SK-N-SH treated with all-trans-retinoic acid at 6 μM for 48 hours (cell line): Measurements from ENCODE around the gene FOXN1.
"Not testable (repeated sequence)": the region's sequence is repeated elsewhere in the genome, so short reads cannot be mapped to it uniquely, and the experiment has no call there.

Experiments used
- ATAC-seq: fragments of 200-7000 bp; cut with Tn5 transposase; 3 replicates; pipeline ENCODE4 v1.9.1; 2020; ENCODE audit warnings: mild to moderate bottlenecking, moderate library complexity
- ARNTL ChIP-seq: fragments of 450-650 bp; formaldehyde crosslinking; IDR thresholded peaks from 2 replicates; pipeline ENCODE4 v1.5.0; 2020; ENCODE audit warnings: low read depth, mild to moderate bottlenecking, moderate library complexity, borderline replicate concordance
- BACH2 ChIP-seq: fragments of 250-450 bp; sonication (Bioruptor Pico); IDR thresholded peaks from 2 replicates; pipeline ENCODE4 v1.9.0; 2021; ENCODE audit warnings: mild to moderate bottlenecking, borderline replicate concordance
- CSRNP3 ChIP-seq: fragments of 250-450 bp; sonication (Bioruptor Pico); IDR thresholded peaks from 2 replicates; pipeline ENCODE4 v1.5.1; 2021; ENCODE audit warnings: mild to moderate bottlenecking, moderate library complexity
- ESRRG ChIP-seq: fragments of 250-450 bp; sonication (Bioruptor Pico); IDR thresholded peaks from 2 replicates; pipeline ENCODE4 v1.6.1; 2021; ENCODE audit warnings: mild to moderate bottlenecking
- GLIS3 ChIP-seq: fragments of 250-450 bp; sonication (Bioruptor Pico); IDR thresholded peaks from 2 replicates; pipeline ENCODE4 v1.5.0; 2020; ENCODE audit warnings: mild to moderate bottlenecking, moderate library complexity
- PATZ1 ChIP-seq: fragments of 250-450 bp; sonication (Bioruptor Pico); IDR thresholded peaks from 2 replicates; pipeline ENCODE4 v1.8.0; 2020; ENCODE audit warnings: mild to moderate bottlenecking, moderate library complexity, borderline replicate concordance
- PPARA ChIP-seq: fragments of 250-450 bp; sonication (Bioruptor Pico); IDR thresholded peaks from 2 replicates; pipeline ENCODE4 v1.5.0; 2020; ENCODE audit warnings: mild to moderate bottlenecking, borderline replicate concordance
- RARB ChIP-seq: fragments of 250-450 bp; sonication (Bioruptor Pico); IDR thresholded peaks from 2 replicates; pipeline ENCODE4 v1.8.0; 2021; ENCODE audit warnings: mild to moderate bottlenecking, moderate library complexity
- TCF4 ChIP-seq: fragments of 250-450 bp; sonication (Bioruptor Pico); IDR thresholded peaks from 2 replicates; pipeline ENCODE4 v1.8.0; 2021; ENCODE audit warnings: mild to moderate bottlenecking, moderate library complexity, borderline replicate concordance
- TOX ChIP-seq: fragments of 250-450 bp; sonication (Bioruptor Pico); IDR thresholded peaks from 2 replicates; pipeline ENCODE4 v1.8.0; 2021; ENCODE audit warnings: mild to moderate bottlenecking, moderate library complexity, borderline replicate concordance
- TSHZ2 ChIP-seq: fragments of 250-450 bp; sonication (Bioruptor Pico); IDR thresholded peaks from 2 replicates; pipeline ENCODE4 v1.5.0; 2020; ENCODE audit warnings: mild to moderate bottlenecking, moderate library complexity
- ZC3H10 ChIP-seq: fragments of 250-450 bp; sonication (Bioruptor Pico); IDR thresholded peaks from 2 replicates; pipeline ENCODE4 v1.5.1; 2021; ENCODE audit warnings: mild to moderate bottlenecking, moderate library complexity
- ZFP3 ChIP-seq: fragments of 250-450 bp; sonication (Bioruptor Pico); IDR thresholded peaks from 2 replicates; pipeline ENCODE4 v1.5.0; 2020; ENCODE audit warnings: mild to moderate bottlenecking, moderate library complexity
- ZFP30 ChIP-seq: fragments of 450-650 bp; formaldehyde crosslinking; IDR thresholded peaks from 2 replicates; pipeline ENCODE4 v1.5.0; 2022; ENCODE audit warnings: mild to moderate bottlenecking, moderate library complexity
- ZNF565 ChIP-seq: fragments of 450-650 bp; formaldehyde crosslinking; conservative IDR thresholded peaks from 2 replicates; pipeline ENCODE4 v1.5.0; 2020; ENCODE audit warnings: low read depth, mild to moderate bottlenecking, moderate library complexity
- ZNF70 ChIP-seq: fragments of 450-650 bp; formaldehyde crosslinking; IDR thresholded peaks from 2 replicates; pipeline ENCODE4 v1.5.0; 2020; ENCODE audit warnings: mild to moderate bottlenecking, moderate library complexity
- ZNF8 ChIP-seq: fragments of 450-650 bp; formaldehyde crosslinking; IDR thresholded peaks from 2 replicates; pipeline ENCODE4 v1.5.0; 2020; ENCODE audit warnings: mild to moderate bottlenecking, moderate library complexity
- TF ChIP-seq, protein P1 (sequence below): fragments of 250-450 bp; sonication (Bioruptor Pico); IDR thresholded peaks from 2 replicates; pipeline ENCODE4 v1.5.1; 2020; ENCODE audit warnings: low read depth, mild to moderate bottlenecking, moderate library complexity
- TF ChIP-seq, protein P2 (sequence below): fragments of 250-450 bp; sonication (Bioruptor Pico); IDR thresholded peaks from 2 replicates; pipeline ENCODE4 v1.8.0; 2021; ENCODE audit warnings: low read depth, mild to moderate bottlenecking, moderate library complexity, borderline replicate concordance

FOXN1 gene

GRCh38 chr17:28519236-28519635, 13.1 kb downstream of the FOXN1 start:
- TF ChIP-seq PATZ1 (CRISPR knock-in tag) (no peak), RARB (no peak), ARNTL (CRISPR knock-in tag) (no peak)
- ATAC-seq = no peak

DNA sequence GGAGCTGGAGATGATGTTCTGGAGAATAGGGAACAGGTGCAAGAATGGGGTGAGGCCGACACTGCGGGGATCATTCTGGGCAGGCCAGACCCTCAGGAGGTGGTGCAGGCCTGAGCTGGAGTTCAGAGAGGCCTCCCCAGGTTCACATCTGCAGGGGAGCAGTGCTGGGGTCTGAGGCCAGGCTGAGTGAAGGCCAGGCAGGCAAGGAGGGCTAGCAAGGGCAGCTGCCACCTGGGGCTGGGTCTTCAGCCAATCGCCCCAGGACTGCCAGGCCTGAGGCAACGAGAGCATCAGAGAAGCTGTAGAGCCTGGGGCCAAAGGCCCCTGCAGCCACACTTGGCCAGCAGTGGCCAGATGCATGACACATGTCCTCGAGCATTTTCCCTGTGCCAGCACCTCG, 14.5 kb downstream of the FOXN1 start:
- no peak for ATAC-seq
- no peak for TF ChIP-seq GLIS3 (CRISPR knock-in tag)
- TF ChIP-seq ZFP3 (CRISPR knock-in tag) = no peak
- TF ChIP-seq, protein P1, sequence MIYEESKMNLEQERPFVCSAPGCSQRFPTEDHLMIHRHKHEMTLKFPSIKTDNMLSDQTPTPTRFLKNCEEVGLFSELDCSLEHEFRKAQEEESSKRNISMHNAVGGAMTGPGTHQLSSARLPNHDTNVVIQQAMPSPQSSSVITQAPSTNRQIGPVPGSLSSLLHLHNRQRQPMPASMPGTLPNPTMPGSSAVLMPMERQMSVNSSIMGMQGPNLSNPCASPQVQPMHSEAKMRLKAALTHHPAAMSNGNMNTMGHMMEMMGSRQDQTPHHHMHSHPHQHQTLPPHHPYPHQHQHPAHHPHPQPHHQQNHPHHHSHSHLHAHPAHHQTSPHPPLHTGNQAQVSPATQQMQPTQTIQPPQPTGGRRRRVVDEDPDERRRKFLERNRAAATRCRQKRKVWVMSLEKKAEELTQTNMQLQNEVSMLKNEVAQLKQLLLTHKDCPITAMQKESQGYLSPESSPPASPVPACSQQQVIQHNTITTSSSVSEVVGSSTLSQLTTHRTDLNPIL = no peak
- no peak for TF ChIP-seq TSHZ2 (CRISPR knock-in tag)
- TF ChIP-seq TOX (CRISPR knock-in tag) = no peak
- TF ChIP-seq RARB = no peak
- TF ChIP-seq ZFP30 (CRISPR knock-in tag) = no peak
- TF ChIP-seq PPARA (CRISPR knock-in tag) = no peak
- no peak for TF ChIP-seq TCF4
- no peak for TF ChIP-seq BACH2 (CRISPR knock-in tag)
- TF ChIP-seq ARNTL (CRISPR knock-in tag) = no peak

- no peak for ATAC-seq
- no peak for TF ChIP-seq ZC3H10 (CRISPR knock-in tag)
- TF ChIP-seq ESRRG (CRISPR knock-in tag) = no peak
- no peak for TF ChIP-seq ZNF565 (CRISPR knock-in tag)
- no peak for TF ChIP-seq TCF4
- no peak for TF ChIP-seq RARB
Observed at GRCh38 chr17:28521311-28522085, 15.3 kb downstream of the FOXN1 start.

DNA sequence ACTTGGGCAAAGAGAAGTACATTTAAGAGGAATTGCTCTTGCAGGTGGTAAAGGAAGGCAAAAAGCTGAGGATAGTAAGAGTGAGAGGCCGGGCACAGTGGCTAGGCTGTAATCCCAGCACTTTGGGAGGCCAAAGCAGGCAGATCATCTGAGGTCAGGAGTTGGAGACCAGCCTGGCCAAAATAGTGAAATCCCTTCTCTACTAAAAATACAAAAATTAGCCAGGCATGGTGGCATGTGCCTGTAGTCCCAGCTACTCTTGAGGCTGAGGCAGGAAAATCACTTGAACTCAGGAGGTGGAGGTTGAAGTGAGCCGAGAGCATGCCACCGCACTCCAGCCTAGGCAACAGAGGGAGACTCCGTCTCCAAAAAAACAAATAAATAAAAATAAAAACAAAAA, 16.1 kb downstream of the FOXN1 start:
- ATAC-seq = not testable (repeated sequence)

DNA sequence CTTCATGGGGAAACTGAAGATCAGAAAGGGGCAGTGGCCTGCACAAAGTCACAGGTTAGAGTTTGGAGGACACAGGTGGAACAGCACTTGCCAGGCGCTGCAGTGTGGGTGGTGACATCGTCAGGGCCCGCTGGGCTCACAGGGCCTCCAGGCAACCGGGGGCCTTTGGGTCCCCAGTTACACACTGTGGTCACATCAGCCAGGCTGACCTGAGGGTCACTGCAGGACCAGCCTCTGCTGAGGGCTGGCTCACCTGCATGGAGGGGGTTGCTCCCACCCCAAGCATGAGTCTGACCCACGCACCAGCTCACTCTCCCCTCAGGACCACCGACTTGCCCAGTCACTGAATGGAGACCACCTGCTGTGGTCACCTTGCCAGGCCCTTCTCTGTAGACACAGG, 17.0 kb downstream of the FOXN1 start:
- ATAC-seq = no peak

More for the DNA sequence above, 17.0 kb downstream of the FOXN1 start:
- TF ChIP-seq ZFP30 (CRISPR knock-in tag) (no peak), ZFP3 (CRISPR knock-in tag) (no peak), ZNF70 (CRISPR knock-in tag) (no peak), CSRNP3 (CRISPR knock-in tag) (no peak), TSHZ2 (CRISPR knock-in tag) (no peak), ZNF8 (no peak), PATZ1 (CRISPR knock-in tag) (no peak), GLIS3 (CRISPR knock-in tag) (no peak), TCF4 (no peak)
- TF ChIP-seq, protein P2, sequence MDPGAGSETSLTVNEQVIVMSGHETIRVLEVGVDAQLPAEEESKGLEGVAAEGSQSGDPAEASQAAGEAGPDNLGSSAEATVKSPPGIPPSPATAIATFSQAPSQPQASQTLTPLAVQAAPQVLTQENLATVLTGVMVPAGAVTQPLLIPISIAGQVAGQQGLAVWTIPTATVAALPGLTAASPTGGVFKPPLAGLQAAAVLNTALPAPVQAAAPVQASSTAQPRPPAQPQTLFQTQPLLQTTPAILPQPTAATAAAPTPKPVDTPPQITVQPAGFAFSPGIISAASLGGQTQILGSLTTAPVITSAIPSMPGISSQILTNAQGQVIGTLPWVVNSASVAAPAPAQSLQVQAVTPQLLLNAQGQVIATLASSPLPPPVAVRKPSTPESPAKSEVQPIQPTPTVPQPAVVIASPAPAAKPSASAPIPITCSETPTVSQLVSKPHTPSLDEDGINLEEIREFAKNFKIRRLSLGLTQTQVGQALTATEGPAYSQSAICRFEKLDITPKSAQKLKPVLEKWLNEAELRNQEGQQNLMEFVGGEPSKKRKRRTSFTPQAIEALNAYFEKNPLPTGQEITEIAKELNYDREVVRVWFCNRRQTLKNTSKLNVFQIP (CRISPR knock-in tag) = no peak
